ENCODE data around the gene ELFN1.

Gene ELFN1

DNA sequence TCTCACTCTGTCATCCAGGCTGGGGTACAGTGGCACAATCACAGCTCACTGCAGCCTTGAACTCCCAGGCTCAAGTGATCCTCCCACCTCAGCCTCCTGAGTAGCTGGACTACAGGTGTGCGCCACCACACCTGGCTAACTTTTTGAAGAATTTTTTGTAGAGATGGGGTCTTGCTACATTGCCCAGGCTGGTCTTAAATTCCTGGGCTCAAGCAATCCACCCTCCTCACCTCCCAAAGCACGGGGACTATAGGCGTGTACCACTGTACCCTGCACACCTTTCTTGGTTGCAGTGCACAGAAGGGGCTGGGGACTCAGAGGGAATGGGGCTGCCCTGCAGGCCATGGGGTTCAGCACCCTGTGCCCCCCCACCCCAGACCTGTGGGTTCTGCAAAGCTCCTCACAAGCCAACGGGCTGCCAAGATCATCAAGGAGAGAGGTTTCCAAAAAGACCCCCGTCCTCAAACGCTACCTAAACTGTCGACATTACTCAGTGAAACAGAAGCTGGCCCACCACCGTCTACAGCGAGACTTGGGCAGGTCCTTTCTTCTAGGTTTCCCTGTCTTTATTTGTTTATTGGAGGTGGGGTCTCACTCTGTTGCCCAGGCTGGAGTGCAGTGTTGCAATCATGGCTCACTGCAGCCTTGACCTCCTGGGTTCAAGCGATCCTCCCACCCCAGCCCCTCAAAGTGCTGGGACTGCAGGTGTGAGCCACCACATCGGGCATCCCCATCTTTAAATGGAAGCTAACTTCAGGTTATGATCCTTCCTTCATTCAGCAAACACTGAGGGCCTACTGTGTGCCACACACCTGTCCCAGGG, 26.6 kb upstream of the ELFN1 start:
- DNase-seq: no peak

DNA sequence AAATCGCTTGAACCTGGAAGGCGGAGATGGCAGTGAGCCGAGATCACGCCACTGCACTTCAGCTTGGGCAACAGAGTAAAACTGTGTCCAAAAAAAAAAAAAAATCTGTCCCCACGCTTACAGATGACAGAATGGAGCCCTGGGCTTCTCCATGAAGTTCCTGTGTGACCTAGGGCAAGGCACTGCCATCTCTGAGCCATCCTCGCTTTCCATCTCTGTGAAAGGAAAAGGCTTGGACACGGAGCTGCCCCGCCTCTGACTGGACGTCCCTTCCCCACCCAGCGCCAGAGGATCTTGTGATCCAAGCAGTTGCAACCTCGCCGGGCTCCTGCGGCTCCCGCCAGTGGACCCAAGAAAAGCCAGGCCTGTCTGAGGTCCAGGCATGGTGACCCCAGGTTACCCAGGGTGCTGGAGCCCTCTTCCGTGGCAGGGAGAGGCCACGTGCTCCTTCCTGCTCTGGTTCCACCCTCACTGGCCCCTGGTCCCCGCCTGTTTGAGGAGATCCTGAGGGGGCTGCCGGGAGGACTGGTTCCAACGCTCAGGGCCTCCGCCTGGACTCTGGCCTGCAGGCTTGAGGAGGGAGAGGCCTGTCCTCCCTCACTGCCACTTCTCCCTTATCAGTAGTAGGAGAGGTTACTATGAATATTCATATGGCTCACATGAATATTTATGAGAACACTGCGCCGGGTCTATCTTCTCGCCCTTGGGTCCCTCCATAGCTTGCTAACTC, 25.6 kb upstream of the ELFN1 start:
- DNase-seq: no peak

DNA sequence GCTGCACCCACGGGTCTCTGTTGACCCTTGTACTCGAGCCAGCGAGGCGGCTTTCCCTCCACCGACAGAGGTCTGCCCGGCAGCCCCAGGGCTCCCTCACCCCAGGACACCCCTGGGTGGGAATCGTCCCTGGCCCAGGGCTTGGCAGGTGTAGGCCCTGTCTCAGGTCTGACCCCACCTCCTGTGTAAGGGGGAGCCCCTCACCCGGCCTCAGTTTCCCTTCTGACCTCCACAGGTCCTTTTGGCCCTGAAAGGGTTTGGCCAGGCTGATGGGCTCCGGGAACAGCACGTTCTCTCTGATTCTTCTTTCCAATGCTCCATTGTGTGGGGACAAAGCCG, 25.0 kb upstream of the ELFN1 start:
- no peak for DNase-seq

DNA sequence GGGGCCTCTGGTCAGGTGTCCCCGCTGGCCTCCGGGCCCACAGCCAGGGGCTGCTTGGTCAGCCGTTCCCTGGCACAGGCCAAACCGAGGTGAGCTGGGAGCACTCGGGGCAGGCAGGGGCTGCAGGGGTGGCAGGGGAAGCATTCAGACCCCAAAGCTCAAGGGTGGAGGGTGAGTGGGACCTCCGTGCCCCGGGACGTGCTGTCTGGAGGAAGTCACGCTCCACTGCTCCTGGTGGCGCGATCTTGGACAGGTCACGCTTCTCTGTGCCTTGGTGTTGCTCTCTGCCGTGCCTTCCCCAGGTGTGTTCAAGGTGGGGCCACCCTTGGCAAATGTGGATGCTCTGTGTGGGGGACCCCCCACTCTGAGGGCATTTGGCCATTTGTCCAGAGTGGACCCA, 24.6 kb upstream of the ELFN1 start:
- no peak for DNase-seq

DNA sequence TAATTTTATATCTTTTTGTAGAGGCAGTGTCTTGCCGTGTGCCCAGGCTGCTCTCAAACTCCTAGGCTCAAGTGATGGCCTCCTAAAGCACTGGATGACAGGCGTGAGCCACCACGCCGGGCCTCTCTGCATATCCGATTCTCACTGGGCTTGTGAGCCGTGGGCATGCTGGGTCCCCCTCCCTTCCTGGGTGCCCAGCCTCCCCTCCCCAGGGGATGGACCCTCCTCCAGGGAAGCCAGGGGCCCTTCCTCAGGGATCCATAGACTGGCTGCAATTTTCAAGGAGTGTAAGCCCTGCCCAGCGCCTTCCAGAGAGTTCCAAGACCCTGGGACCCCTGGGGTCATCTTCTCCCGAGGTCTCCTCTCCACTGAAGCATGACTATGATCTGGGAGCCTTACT, 23.7 kb upstream of the ELFN1 start:
- DNase-seq: no peak

DNA sequence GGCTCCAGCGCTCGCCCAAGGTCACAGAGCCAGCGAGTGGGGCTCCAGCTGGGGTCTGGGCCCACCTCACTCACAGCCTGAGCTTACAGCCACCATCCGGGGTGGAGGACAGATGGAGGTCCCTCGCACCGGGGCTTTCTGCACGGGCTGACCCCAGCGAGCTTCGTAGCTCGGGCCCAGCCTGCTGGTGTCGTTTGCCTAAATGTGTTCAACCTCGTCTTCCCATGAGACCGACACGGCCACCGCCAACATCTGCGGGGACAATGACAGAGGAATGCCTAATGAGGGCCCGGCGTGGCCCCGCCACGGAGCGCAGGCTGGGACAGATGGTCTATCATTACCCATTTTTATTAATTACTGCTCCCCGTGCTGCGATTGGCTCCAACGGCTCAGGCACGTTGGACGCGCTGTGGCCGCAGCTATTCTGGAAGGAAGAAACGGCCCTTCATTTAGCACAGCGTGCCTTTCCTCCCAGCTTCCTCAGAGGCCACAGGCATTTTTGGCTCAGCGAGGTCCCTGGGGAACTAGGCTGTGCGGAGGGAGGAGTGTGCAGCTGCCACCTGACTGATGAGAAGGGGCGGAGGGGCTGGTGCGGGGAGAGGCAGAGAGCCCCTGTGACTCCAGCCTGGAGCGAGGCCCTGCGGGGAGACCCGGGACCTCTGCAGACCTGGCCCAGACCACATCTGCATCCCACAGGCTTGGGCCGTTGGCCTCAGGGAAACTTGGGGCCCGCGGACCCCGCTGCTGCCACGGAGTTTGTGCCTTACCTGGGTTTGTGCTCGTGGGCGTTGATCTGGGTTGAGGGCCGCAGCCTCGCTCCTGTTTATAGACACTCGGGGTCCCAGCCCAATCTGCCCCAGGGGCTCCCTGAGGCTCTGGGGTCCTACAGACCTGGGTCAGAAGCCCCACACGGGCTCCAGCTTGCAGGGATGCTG, 22.9 kb upstream of the ELFN1 start:
- DNase-seq: no peak

DNA sequence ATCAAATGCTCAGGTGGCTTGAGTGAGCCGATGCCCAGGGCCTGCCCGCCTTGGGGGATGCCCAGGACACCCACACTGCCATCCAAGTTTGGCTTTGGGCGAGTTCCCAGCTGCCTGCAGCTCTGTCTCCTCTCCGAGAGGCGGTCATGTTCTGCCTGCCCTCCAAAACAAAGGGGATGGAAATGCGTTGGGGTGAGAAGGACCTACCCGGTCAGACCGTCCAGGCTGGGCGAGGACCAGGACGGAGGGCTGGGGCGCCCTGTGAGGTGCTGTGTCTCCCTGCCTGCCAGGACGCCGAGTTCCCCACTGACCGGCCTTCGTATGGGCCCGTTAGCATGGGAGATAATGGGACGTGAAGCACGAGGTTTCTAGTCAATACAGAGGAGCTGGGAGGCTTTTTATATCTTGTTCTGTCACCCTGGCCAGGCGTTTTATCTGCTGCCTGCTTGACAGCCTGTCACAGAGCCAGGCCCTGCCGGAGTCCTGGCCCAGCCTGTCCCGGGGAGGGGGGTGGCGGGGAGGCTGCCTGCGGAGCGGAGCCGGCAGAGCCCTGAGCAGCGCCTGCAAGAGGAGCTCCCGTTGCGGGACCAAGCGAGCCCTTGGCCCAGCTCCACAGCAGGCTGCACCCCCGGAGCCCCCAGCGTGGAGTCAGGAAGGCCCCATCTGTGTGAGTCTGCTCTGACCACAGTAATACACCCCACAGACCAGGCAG, 22.0 kb upstream of the ELFN1 start:
- DNase-seq: no peak

DNA sequence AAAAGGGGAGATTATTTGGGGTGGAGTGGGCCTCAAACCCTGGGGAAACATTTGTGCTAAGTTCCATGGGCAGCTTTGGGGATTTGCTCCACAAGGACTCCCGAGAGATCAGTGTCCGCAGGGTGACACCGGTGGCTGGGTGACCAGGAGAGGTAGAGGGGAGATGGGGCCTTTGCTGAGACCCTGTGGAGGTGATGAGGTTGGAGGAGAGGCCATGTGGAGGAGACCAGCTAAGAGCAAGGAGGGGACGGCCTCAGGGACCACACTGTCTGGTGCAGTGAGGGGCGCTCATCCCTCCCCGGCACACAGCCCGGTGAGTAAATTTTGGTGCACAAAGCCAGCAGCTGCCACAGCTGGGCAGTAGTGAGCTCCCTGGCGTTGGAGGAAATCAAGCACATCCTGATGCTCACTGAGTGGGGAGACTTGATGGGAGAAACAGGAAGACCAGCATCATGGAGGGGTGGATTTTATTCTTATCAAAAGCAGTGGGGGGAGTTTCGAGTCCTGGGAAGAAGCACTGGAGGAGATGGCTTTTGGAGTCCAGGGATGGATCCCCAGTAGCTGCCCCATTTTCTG, 20.2 kb upstream of the ELFN1 start:
- no peak for DNase-seq

DNA sequence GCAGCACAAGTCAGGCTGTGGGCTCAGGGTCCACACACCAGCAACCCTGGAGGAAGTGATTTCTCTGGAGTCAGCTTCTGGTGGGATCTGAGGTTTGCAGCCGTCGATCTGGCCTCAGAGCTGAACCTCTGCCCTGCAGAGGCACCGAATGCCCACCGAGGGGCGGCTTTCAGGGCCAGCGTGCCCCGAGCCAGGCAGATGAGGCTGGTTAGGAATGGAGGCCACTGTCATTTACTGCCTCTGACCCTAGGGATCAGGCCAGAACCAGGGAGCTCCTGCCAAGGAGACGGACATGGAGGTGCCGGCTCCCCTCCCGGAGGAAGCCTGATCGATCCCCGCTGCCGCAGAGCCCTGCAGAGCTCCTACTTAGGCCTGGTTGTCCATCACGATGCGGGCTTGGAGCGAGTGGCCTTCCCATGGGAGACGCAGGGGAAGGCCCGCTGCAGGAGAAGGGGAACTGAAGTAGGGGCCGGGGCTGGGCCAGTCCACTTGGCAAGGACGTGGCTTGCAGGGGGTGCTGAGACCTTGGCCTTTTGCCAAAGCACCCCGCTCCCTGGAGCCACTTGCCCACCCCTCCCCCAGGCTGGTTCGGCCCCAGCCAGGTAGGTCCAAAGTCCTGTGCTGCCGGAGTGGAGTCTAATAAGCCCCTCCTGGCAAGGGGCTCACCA, 19.6 kb upstream of the ELFN1 start:
- no peak for DNase-seq

DNA sequence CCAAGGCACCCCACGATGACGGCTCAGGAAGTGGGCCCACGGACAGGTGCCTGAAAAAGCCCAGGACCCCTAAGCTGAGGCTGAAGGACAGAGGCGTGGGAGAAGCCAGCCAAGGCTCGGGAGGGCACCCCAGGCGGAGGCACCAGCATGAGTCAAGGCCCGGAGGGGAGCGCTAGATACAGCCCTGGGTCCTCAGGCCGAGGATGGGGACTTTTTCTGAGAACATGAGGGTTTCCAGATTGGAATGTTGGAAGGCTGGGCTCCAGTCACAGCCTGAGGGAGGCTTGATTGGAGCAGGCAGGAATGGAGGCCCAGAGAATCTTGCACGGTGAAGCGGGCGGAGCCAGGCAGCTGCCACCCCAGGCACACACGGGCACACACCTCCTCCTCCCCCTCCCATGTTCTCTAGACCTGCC, 19.0 kb upstream of the ELFN1 start:
- no peak for DNase-seq

DNA sequence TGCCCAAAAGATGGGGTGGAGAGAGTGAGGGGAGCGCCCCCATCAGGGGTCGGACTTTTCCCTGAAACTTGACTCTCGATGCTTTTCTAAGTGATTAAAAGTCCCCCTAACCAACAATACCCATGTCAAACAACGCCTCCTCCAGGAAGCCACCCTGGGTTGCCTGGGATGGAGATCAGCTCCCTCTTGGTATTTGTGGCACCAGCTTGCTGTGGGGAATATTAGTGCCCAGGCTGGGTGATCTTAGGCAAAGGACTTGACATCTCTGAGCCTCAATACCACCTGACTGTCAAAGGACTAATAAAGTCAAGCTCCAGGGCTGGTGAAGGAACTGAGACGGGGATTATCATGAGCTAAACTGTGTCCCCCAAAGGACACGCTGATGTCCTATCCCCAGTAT, 18.2 kb upstream of the ELFN1 start:
- DNase-seq: no peak

DNA sequence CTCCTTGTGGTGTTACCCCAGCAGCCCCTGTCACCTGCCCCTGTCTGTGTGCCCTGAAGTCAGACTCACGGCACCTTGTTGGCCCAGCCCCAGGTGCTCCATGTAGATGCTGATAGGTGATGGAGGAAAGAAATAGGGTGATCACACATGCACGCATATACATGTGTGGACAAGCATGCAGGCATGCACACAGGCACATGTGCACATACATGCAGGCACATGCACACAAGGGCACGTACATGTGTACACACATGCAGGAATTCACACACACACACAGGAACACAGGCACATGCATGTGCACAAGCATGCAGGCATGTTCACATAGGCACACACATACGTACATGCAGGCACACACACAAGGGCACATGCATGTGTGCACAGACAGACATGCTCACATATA, 16.6 kb upstream of the ELFN1 start:
- DNase-seq: no peak

DNA sequence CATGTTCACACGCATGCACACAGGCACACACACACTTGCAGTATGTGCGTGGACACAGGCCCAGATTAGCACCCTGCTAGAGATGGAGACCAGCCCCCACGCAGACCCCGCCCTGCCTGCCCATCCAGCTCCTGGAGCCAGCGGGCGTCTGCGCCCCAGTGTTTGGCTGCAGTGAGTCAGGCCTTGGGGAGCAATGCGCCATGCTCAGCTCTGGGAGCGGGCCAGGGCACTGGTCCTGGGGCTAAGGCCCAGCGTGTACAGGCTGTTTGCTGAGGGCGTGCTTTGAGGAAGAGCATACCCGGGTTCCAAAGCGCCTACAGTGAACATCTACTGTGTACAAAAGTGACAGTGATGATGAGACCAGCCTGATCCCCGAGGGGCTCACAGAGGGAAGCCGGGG, 16.0 kb upstream of the ELFN1 start:
- DNase-seq: no peak

DNA sequence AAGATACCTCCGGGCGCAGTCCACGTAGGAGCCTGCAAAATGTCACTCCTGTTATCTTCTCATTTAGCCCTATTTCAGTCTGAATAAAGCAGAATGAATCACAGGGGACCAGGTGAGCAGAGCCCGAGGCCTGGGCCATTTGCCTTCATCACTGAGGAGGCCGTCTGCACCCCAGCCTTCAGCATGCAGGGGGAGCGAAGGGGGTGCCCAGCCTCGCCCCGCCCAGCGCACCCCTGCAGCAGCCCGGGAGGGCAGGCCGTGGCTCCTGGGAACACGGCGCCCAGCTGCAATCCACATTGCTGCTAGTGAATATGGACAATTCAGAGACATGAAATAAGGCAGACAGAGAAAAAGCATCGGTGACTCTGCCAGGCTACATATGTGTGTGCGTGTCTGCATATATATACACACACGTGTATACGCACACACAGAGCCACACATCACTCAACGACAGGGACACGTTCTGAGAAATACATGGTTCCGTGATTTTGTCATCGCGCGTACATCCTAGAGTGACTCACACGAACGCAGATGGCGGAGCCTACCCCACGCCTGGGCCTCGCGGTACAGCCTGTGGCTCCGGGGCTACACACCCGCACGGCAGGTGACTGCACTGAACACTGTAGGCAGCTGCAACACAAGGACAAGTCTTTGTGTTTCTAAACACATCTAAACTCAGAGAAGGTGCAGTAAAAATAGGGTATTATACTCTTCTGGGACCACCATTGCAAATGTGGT, 15.2 kb upstream of the ELFN1 start:
- DNase-seq: no peak

DNA sequence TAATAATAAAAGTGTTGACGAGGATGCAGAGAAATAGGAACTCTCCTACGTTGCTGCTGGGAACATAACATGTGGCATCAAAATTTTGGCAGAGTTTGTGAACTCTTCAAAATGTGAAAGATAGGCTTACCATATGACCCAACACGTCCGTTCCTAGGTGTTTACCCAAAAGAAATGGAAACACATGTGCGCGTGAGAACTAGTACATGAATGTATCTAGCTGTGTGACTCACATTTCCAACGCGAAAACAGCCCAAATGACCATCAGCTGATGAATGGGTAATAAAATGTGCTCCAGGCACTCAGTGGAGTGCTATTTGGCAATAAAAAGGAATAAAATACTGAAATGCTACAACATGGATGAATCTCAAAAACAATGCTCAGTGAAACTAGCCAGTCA, 10.4 kb upstream of the ELFN1 start:
- no peak for DNase-seq

DNA sequence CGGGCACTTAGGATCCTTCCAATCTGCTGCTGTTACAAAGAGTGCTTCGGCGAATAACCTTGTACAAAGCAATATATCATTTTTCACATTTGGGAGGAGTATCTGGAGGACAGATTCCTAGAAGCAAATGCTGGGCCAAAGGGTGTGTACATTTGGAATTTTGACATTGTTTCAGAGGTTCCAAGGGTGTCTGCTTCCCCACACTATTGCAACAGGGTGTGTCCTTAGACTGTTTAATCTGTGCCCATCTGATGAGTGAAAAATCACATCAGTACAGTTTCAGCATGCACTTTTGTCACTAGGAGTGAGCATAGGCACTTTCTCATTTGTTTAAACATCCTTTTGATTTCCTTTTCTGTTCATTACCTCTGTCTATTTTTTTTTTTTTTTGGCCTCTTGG, 8.6 kb upstream of the ELFN1 start:
- no peak for DNase-seq

DNA sequence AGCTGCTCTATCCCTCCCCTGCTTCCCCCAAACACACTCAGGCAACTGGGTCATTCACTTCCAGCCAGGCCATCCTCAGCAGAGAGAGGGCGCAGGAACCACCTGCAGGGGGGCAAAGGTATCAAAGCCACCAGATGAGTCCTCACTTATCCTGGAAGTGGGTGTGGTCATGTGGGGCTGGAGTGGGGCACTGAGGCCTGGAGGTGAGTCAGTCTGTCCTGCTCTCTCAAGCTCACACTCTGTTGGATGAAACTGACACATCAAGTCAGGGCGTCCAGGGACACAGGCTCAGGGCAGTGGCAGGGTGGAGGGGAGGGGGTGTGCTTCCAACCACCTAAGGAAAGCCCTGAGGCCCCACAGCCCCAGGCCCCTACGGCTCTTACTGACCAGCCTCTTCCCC, 8.0 kb upstream of the ELFN1 start:
- DNase-seq: no peak

DNA sequence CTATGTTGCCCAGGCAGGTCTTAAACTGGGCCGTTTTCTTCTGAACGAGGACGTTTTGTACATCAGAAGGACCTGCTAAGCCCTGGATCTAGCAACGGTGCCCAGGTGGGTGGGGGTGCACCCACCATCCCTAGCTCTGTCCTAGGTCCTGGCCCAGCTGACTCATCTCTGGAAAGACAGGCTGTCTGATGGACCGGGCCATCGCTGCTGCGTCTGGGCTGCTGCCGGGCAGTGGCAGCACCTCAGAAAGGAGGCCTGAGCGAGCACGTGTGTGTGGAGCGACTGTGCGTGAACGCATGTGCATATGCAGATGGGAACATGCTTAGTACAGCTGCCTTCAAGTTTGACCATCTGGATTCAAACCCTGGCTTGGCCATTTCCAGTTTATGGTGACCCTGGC, 7.3 kb upstream of the ELFN1 start:
- DNase-seq: no peak

DNA sequence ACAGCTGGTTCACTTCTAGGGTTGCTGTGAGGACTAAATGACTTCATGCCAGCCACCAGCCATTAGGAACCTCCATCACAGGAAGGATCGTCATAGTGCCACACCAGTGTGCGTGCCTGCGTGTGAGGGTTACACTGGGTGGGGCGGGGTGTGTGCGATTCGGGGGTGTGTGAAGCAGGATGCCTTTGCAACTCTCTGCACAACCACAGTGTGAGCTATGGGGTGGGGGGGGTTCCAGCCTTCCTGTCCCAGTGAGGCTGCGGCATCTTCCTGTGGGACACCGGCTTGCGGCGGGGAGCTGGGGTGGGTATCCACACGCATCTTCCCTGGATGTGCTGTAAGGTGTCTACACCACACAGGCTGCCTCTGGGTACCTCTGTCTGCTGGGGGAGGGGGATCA, 6.9 kb upstream of the ELFN1 start:
- no peak for DNase-seq

DNA sequence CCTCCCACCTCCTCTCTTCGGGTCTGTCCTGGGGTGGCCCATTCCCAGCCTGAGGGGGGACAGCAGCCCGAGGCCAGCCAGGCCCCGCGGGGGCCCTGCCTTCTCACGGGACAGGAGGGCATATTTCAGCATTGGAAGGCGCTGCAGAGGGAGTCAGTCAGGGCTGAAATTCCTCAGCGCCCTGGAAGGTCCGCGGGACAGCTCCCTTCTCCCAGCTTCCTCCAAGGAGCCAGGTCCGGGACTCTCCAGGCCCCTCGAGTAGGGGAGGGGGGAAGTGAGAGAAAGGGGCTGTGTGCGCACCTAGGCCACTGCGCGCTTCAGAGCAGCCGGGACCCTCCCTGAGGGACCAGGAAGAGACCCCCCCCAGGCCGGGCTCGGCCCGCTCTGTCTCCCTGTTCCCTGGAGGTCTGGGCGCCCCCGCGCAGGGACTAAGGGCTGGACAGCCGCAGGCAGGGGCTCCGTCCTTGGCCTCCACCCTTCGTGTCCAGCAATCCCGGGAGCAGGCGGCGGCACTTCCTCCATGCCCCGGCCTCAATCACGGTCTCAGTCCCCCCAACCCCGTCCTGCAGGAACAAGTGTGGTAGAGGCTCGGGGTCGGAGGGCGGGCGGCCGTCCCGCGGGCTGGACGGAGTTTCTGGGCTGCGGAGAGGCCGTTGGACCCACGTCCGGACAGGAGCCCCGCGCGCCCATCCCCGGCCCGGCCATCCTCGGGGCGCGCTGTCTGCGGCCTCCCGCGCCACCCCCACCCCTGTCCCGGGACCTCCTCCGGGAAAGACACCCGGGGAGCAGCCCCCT, 6.0 kb upstream of the ELFN1 start:
- DNase-seq: no peak

All from activated T-cell treated with anti-CD3 and anti-CD28 coated beads for 4 hours (primary cell).